OCI-M1 (cell line): ENCODE measurements around the gene ATG16L2.
A peak's percentile ranks its signal among the peaks of the same experiment; 100 is the strongest.
"Not testable (repeated sequence)": the region's sequence is repeated elsewhere in the genome, so short reads cannot be mapped to it uniquely, and the experiment has no call there.

Source experiments
- DNase-seq: peaks from one replicate; lab custom pipeline; 2025; lab: John Stamatoyannopoulos, UW

The ATG16L2 gene

DNA sequence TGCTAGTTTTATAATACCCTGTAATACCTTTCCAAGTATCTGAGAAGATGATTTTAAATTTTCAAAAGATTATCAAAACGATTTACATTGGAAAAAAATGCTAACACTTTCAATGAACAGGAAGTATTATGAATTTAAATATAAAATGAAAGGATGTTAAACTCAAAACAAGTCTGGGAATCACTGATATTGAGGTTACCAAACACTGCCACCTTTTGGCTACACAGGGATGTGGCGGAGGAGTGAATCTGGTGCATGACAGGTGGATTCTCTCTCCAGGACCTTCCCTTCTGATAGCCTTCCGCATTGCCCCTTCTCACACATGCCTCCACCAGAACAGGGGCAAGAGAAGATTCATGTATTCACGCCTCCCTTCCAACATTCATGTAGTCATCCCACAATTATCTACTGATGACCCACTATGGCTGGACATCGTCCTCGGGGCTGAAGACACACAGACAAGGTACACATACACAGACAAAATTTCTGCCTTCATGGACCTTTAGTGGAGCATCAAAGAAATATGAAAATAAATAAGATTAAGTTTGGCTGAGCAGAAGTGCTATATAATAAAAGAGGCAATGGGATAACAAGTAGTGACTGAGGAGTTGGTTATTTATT, 34.7 kb downstream of the ATG16L2 start:
- peak; percentile 90 for DNase-seq

DNA sequence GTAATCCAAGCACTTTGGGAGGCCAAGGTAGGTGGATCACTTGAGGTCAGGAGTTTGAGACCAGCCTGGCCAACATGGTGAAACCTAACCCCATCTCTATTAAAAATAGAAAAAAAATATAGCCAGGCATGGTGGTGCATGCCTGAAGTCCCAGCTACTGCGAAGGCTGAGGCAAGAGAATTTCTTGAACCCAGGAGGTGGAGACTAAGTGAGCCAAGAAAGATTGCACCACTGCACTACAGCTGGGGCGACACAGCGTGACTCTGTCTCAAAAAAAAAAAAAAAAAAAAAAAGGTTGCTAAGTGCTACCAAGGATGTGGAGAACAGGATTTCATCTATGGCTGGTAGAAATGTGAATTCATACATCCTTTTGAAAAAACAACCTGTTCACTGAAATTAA, 36.6 kb downstream of the ATG16L2 start:
- no peak for DNase-seq

DNA sequence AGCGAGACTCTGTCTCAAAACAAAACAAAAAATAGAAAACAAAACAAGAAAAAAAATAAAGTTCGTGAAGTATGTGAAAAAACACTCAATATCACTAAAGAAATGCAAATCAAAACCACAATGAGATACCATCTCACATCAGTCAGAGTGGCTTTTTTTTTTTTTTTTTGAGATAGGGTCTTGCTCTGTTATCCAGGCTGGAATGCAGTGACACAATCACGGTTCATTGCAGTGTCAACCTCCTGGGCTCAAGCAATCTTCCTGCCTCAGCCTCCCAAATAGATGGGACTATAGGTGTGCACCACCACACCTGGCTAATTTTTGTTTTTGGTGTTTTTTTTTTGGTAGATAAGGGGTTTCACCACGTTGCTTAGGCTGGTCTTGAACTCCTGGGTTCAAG, 37.5 kb downstream of the ATG16L2 start:
- no peak for DNase-seq

DNA sequence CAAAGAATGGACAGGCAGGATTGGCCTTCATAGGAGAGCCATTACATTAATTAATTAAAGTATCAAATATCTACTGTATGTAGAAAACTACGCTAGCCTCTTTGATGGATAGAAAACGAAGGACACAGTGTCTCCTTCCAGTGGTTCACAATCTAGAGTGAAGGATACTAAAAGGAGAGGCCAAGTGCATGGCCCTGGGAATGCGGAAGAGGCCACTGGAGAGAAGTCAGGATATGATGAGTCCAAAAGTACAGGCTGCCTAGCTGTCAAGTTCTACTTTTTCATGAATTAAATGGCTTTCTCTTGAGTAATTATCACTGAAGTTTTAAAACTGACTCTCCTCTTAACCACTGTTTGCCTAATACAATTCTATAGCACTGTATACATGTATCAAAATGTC, 41.9 kb downstream of the ATG16L2 start:
- DNase-seq = no peak

DNA sequence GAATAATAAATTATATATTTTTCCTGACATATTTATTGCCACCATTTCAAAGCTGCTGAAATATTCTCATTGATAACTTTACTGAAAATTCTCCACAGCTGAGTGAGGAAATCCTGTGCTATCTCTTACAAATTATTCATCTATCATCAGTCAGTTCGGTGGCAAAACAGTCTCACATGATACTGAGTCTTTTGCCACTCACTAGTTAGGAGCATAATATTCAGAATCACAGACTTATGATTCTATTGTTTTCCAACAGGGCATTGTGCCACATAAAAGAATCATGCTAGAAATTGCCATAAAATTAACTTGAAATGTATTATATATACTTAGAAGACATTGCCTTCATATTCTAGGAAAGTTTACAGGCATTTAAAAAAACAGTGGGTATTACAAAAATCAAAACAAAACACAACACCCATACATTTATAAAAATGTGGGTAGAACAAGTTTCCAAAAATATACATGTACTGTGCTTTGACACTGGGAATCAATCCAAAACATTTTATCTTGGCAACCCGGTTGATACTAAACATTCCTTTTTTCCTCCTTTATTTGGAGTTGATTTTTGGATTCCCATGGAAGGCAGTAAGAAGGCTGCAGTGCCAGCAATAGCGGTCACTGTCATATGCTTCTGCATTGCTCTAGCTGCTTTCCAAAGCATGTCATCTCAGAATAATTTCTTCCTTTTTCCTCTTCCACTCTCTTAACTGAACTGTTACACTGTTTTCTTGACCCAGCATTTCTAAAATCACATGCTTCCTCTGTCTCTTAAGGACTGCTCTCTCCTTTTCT, 42.5 kb downstream of the ATG16L2 start:
- DNase-seq = no peak

DNA sequence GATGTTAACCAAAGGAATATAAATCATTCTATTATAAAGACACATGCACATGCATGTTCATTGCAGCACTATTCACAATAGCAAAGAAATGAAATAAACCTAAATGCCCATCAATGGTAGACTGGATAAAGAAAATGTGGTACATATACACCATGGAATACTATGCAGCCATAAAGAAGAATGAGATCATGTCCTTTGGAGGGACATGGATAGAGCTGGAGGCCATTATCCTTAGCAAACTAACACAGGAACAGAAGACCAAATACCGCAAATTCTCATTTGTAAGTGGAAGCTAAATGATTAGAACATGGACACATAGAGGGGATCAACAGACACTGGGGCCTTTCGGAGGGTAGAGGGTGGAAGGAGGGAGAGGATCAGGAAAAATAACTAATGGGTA, 44.1 kb downstream of the ATG16L2 start:
- DNase-seq = not testable (repeated sequence)

DNA sequence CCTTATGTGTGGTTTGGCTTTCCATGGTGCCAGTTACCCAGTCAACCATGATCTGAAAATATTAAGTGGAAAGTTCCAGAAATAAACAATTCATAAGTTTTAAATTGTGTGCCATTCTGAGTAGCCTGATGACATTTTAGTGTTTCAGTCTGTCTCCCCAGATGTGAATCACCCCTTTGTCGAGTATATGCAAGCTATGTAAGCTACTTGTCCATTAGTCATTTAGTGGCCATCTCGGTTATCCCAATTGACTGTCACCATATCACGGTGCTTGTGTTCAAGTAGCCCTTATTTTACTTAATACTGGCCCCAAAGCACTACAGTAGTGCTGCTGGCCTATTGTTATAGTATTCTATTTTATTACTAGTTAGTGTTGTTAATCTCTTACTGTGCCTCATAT, 44.9 kb downstream of the ATG16L2 start:
- no peak for DNase-seq

DNA sequence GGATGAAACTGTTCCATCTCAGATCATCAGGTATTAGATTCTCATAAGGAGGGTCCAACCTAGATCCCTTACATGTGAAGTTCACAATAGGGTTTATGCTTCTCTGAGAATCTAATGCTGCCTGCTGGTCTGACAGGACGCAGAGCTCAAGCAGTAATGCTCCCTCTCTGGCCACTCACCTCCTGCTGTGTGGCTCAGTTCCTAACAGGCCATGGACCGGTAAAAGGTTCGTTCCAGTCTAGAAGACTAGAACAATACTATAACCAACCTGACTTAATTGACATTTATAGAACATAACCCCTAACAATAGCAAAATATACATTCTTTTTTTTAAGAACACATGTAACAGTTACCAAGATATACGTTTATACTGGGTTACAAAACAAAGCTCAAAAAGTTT, 45.8 kb downstream of the ATG16L2 start:
- DNase-seq = no peak

DNA sequence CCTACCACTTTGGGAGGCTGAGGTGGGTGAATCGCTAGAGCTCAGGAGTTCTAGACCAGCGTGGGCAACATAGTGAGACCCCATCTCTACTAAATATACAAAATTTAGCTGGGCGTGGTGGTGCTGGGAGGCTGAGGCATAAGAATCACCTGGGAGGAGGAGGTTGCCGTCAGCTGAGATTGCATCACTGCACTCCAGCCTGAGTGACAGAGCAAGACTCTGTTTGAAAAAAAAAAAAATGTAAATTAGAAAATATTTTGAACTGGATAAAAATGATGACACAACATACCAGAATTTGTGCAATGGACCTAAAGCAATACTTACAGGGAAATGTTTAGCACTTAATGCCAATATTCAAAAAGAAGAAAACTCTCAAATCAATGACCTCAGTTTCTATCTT, 46.4 kb downstream of the ATG16L2 start:
- DNase-seq = no peak

DNA sequence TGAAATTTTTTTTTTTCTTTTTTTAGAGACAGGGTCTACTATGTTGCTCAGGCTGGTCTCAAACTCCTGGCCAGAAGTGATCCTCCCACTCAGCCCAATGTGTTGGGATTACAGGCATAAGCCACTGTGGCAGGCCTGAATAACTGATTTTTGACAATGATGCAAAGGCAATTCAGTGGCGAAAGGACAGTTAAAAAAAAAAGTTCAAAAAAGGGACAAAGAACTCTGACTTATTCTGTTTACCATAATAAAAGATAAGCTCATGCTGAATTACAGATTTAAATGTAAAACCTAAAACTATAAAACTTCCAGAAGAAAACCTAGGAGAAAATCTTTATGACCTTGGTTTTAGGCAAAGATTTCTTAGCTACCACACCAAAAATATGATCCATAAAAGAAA, 48.9 kb downstream of the ATG16L2 start:
- no peak for DNase-seq

DNA sequence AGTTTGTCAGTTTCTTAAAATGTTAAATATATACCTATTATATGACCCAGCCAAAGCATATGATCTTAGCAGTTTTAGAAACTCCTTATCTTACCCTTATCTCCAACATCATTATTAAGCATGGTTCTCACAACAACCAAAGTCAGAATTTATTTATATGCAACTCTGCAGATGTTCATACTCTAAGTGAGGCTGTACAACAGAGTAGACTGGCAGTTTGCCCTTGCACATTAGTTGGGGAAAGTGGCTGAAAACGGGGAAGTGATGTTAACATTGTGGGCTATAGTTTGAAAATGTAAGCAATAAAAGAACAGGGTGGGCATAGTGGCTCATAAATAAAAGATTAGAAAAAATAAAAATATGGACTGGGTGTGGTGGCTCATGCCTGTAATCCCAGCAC, 49.7 kb downstream of the ATG16L2 start:
- DNase-seq = no peak

DNA sequence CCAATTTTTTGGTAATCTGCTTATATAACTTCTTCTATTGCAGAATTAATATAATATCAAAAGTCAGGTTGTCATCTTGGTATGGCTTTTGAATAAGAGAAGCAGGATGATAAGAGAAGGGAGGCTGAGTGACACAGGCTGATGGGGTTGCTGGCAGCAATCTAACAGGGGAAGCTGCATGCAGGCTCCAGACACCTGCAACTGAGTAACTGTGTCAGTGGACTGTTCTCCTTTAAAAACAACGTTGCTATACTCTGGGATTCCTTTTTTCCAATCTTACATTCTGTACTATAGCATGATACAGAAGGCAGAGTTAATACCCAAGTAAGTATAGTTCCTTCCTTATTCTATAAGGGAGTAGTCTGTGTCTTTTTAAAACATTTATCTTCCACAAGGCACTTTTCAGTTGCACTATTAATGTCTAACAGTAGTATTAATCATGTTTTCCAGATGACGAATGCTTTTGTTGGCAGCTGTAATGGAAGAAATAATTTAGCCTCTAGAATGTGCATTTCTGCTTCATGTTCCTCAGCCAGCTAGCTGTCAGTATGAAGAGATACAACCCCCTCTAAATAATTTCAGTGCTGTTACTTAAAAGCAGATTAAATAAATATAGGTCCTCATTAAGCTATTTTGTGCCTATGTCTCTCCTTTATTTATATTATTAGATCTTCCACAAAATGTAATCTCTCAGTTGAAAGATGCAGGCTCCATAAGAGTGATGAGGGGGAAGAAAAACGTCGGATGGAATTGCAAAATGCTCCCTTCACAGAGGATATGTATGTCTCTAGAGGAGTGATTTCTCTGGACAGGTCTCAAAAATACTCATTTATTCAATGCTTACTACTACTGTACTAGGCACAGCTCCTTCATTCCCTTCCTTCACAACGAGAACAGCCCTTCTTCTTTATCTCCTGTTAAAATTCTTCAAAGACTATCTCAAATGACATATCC, 50.8 kb downstream of the ATG16L2 start:
- DNase-seq = peak; percentile 68

DNA sequence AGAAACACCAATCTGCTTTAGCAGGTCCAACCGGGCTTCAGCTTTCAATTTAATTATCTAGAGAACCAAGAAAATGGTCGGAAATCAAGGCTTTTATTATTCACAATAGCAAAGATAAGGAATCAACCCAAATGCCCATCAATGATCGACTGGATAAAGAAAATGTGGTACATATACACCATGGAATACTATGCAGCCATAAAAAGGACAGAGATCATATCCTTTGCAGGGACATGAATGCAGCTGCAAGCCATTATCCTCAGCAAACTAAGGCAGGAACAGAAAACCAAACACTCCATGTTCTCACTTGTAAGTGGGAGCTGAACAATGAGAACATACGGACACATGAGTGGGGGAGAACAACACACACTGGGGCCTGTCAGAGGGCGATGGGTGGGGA, 53.8 kb downstream of the ATG16L2 start:
- DNase-seq = no peak

DNA sequence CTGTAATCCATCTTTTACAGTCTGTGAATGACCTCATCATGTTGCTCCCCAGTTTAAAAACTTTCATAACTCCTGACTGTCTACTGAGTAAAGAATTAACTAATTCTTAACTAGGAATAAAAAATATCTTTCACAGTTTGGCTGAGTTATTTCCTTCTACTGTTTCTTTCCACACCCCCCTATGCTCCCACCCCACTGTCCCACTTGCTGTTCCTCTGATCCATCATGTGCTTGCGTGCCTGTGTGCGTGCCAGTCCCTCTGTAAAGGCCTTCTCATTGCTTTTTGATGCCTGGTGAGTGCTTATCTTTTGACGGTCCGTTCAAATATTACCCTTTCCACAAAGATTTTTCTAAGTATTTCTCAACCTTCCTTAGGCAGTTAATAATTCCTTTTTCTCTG, 55.6 kb downstream of the ATG16L2 start:
- no peak for DNase-seq

DNA sequence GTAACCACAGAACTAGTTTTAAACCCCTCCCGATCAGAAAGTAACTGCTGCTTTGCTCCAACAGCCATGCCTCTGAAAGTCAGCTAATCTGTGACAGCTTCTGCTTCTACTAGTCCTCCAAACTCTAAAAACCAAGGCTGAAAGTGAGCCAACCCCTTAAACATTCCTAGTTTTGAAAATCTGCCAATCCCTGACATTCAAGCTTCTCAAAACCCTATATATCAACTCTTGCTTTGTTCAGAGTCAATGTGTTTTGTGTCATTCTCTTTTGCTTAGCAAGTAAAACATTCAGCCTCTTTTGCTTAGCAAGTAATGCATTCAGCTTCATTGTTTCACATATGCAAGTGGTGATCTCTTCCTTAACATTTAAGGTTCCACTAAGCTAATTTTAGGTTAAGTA, 56.9 kb downstream of the ATG16L2 start:
- DNase-seq = no peak

DNA sequence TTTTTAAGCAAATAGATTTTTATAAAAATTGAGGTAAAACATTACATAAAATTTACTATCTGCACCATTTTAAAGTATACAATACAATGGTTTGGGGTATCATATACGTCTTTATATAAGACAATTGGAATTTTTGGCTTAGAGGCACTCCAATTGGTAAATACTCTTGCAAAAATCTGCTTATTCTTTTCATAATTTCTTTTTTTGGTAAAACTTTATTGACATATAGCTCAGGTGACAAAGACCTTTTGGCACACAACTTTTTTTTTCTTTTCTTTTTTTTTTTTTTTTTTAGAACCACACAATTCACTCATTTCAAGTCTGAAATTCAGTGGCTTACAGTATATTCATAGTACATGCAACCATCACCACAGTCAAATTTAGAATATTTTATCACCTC, 57.8 kb downstream of the ATG16L2 start:
- no peak for DNase-seq

DNA sequence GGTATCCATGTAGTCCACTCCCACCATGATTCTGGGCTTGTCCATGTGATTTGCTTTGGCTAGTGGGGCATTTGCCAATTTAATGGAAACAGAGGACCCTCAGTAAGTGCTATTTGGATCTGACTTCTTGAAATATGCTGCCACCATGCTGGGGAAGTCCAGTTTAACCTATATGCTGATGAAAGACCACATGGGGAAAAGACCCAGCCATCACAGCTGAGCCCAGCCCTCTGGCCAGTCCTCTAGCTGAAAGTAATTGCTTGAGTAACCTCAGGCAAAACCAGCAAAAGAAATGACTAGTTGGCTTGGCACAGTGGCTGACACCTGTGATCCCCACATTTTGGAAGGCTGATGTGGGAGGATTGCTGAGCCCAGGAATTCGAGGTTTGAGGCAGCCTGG, 61.5 kb downstream of the ATG16L2 start:
- DNase-seq = no peak

DNA sequence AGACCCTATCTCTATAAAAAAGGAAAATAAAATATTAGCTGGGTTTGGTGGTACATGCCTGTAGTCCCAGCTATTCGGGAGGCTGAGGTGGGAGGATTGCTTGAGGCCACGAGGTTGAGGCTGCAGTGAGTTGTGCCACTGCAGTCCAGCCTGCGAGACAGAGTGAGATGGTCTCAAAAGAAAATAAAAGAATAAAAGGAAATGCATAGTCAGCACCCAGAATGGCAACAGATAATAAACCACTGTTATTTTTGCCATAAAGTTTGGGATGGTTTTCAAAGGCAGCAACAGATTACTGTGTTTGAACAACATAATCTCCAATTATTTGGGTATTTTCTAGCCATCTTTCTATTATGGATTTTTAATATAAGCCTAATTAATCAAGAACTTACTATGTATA, 61.9 kb downstream of the ATG16L2 start:
- DNase-seq = no peak
